Testis (tissue), 3 donors: ENCODE results near the gene GRK1. TPM values are rescaled to one million over a fixed set of nuclear protein-coding genes. Genes with fewer than 3 reads are reported as not detected.

Experiments used
- DNase-seq: peaks from one replicate; pipeline ENCODE4 v3.0.0-alpha.2; 2019
- H3K27ac ChIP-seq, 2 donors: fragments of 200-600 bp; sonication (generic); one replicate each; pipeline ENCODE4 v1.5.1; 2019
- H3K27me3 ChIP-seq: fragments of 200-600 bp; sonication (generic); one replicate; pipeline ENCODE4 v1.5.1; 2019
- H3K36me3 ChIP-seq: fragments of 200-600 bp; sonication (generic); one replicate; pipeline ENCODE4 v1.5.1; 2017; ENCODE audit warnings: low read depth; ENCODE audit errors: missing control alignments
- H3K4me1 ChIP-seq: fragments of 200-600 bp; sonication (generic); one replicate; pipeline ENCODE4 v1.5.1; 2019
- H3K4me3 ChIP-seq, 2 donors: fragments of 200-600 bp; sonication (generic); one replicate each; pipeline ENCODE4 v1.5.1; 2017 to 2019
- H3K9me3 ChIP-seq: fragments of 200-600 bp; sonication (generic); one replicate; pipeline ENCODE4 v1.5.1; 2017
- CTCF ChIP-seq, 3 experiments: fragments of 450-650 bp in 2 of 3; fragments of 200-600 bp in 1 of 3; sonication (generic) in 1 of 3; IDR thresholded peaks; one replicate each; pipeline ENCODE4 v1.5.1; 2016 to 2019; ENCODE audit warnings: antibody characterized with exemption in 3 of 3, mild to moderate bottlenecking in 2 of 3, moderate library complexity in 1 of 3
- POLR2A ChIP-seq: fragments of 450-650 bp; IDR thresholded peaks from one replicate; pipeline ENCODE4 v1.6.1; 2017; ENCODE audit warnings: antibody characterized with exemption, mild to moderate bottlenecking, moderate library complexity
- WGBS, 2 donors: methylation state at CpG; one replicate each; pipeline ENCODE4 v1.1.5; 2018; 5-methylcytosine and 5-hydroxymethylcytosine counted together
- intact Hi-C: fragments of 100-400 bp; cut with DNase I; formaldehyde crosslinking; loops from one replicate; pipeline ENCODE4 v1.15.1; 2023; ENCODE audit warnings: low total_unique reads
- polyA plus RNA-seq: library from polyadenylated mRNA; stranded (reverse); fragments of 350-450 nt; fragmentation: Illumina TruSeq; extraction: RNeasy Lipid Tissue Mini Kit (QIAGEN cat#74804); gene quantifications from one replicate; pipeline ENCODE4 v1.2.3, GENCODE V29; 2014; ENCODE audit warnings: low read depth, low replicate concordance; ENCODE audit not compliant: insufficient read depth
- total RNA-seq, 2 donors: library from RNA; depleted of rRNA; stranded (reverse); fragments of >200 nt; gene quantifications; one replicate each; pipeline ENCODE4 v1.2.3, GENCODE V29; 2016

The GRK1 gene
- total and polyA plus RNA-seq, 3 donors from 2014 or later: 0.55 to 2.1 (median 0.87) TPM

GRCh38 chr13:113726961-113727411 lies 60.0 kb downstream of the GRK1 start:
- Histone ChIP-seq H3K27me3 (no peaks in the 10 kb centered on the region), H3K4me3 (no peak overlapping the region), H3K4me1 (peaks cover 4% of the 10 kb centered on the region), H3K36me3 (no peaks in the 10 kb centered on the region), H3K27ac (peak overlapping the region in 1 of 2 donors; percentile 75), H3K9me3 (no peaks in the 10 kb centered on the region)
- intact Hi-C loops: no loop called here
- 70 to 85% methylated on average over 4 to 5 of the region's 10 CpGs for whole genome bisulfite sequencing, 2 donors
- DNase-seq: no peak
- no peak for TF ChIP-seq POLR2A
- no peak for TF ChIP-seq CTCF (IDR thresholded peaks at IDR 0.05)

- Histone ChIP-seq H3K4me1 (peaks cover 4% of the 10 kb centered on the region), H3K27ac (no peak overlapping the region), H3K36me3 (no peaks in the 10 kb centered on the region), H3K27me3 (no peaks in the 10 kb centered on the region), H3K9me3 (no peaks in the 10 kb centered on the region), H3K4me3 (no peak overlapping the region)
- intact Hi-C loops: no loop called here
- TF ChIP-seq CTCF (IDR thresholded peaks at IDR 0.05) (no peak), POLR2A (no peak)
- WGBS, 2 donors: 88 to 90% methylated on average over 15 to 16 of the region's 16 CpGs
- no peak for DNase-seq
Observed at GRCh38 chr13:113728571-113729054, 61.6 kb downstream of the GRK1 start.

GRCh38 chr13:113729187-113730019 lies 62.4 kb downstream of the GRK1 start:
- Histone ChIP-seq H3K36me3 (no peaks in the 10 kb centered on the region), H3K4me1 (peaks cover 4% of the 10 kb centered on the region), H3K4me3 (no peak overlapping the region), H3K27ac (no peak overlapping the region), H3K27me3 (no peaks in the 10 kb centered on the region), H3K9me3 (no peaks in the 10 kb centered on the region)
- intact Hi-C loops: no loop called here
- DNase-seq: peak; percentile 58
- WGBS, 2 donors: 54 to 73% methylated on average over 32 to 34 of the region's 34 CpGs
- no peak for TF ChIP-seq CTCF (IDR thresholded peaks at IDR 0.05)

GRCh38 chr13:113730258-113730691 lies 63.3 kb downstream of the GRK1 start:
- Histone ChIP-seq H3K4me1 (no peaks in the 10 kb centered on the region), H3K36me3 (no peaks in the 10 kb centered on the region), H3K27ac (no peak overlapping the region), H3K27me3 (no peaks in the 10 kb centered on the region), H3K9me3 (no peaks in the 10 kb centered on the region), H3K4me3 (no peak overlapping the region)
- TF ChIP-seq POLR2A (no peak), CTCF (IDR thresholded peaks at IDR 0.05) (no peak)
- DNase-seq: no peak
- WGBS, 2 donors: 83 to 84% methylated on average over 20 to 21 of the region's 21 CpGs
- intact Hi-C loops: no loop called here

GRCh38 chr13:113730831-113731191 lies 63.8 kb downstream of the GRK1 start:
- Histone ChIP-seq H3K36me3 (no peaks in the 10 kb centered on the region), H3K4me1 (no peaks in the 10 kb centered on the region), H3K4me3 (no peak overlapping the region), H3K27me3 (no peaks in the 10 kb centered on the region), H3K27ac (no peak overlapping the region), H3K9me3 (no peaks in the 10 kb centered on the region)
- 97 to 98% methylated on average over 4 of the region's 4 CpGs for WGBS, 2 donors
- intact Hi-C loops: no loop called here
- TF ChIP-seq CTCF (IDR thresholded peaks at IDR 0.05) (no peak), POLR2A (no peak)
- DNase-seq: no peak
